Breast epithelium (tissue), 3 donors: ENCODE measurements around the gene EIF4G1.

ENCODE experiments used
- POLR2A ChIP-seq: fragments of 450-650 bp; IDR thresholded peaks from one replicate; pipeline ENCODE4 v1.6.1; 2016; ENCODE audit warnings: antibody characterized with exemption, mild to moderate bottlenecking, moderate library complexity
- TF ChIP-seq, protein P1 (sequence below), 3 donors: fragments of 450-650 bp; IDR thresholded peaks; one replicate each; pipeline ENCODE4 v1.5.1; 2016 to 2017; ENCODE audit warnings: antibody characterized with exemption in 3 of 3, mild to moderate bottlenecking in 3 of 3, moderate library complexity in 3 of 3

DNA sequence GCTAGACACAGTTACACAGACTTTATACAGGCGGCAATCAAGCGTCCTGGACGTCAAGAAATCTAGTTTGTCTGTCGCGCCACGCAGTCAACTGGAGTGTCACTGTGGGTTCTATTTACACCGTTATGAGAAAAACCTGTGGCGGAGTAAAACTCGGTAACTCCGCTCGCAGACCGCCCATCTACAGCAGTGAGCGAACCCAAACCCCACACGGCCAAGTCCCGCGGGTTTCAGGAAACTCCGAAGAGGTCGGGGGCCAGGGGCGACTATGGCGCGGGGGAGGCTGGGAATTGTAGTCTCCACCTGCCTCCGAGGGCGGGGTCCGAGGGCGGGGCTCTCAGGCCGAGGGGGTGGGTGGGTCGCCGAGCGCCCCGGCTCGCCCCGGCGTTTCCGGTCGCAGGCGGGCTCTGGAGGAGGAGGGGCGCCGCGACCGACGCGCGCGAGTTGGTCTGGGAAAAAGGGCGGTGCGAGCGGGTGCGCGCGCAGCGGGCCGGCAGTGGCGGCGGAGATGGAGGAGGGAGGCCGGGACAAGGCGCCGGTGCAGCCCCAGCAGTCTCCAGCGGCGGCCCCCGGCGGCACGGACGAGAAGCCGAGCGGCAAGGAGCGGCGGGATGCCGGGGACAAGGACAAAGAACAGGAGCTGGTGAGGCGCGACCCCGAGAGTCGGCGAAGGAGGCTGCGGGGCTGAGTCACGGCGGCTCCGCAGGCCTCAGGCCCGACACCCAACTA is 15.5 kb upstream of the EIF4G1 start, which contains the start of gene PSMD2:
- TF ChIP-seq POLR2A: peak; percentile 33
- TF ChIP-seq, protein P1, sequence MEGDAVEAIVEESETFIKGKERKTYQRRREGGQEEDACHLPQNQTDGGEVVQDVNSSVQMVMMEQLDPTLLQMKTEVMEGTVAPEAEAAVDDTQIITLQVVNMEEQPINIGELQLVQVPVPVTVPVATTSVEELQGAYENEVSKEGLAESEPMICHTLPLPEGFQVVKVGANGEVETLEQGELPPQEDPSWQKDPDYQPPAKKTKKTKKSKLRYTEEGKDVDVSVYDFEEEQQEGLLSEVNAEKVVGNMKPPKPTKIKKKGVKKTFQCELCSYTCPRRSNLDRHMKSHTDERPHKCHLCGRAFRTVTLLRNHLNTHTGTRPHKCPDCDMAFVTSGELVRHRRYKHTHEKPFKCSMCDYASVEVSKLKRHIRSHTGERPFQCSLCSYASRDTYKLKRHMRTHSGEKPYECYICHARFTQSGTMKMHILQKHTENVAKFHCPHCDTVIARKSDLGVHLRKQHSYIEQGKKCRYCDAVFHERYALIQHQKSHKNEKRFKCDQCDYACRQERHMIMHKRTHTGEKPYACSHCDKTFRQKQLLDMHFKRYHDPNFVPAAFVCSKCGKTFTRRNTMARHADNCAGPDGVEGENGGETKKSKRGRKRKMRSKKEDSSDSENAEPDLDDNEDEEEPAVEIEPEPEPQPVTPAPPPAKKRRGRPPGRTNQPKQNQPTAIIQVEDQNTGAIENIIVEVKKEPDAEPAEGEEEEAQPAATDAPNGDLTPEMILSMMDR (IDR thresholded peaks at IDR 0.05): no peak
